HepG2 (cell line): ENCODE data around the gene TTLL4. TPM values are rescaled to one million over a fixed set of nuclear protein-coding genes. Genes with fewer than 3 reads are reported as not detected.

Experiments
- ARNT2 ChIP-seq: sonication (generic); formaldehyde crosslinking; IDR thresholded peaks from 2 replicates; pipeline ENCODE4 v1.8.0; 2022; ENCODE audit warnings: mild to moderate bottlenecking, low read depth, missing genetic modification reagents, moderate library complexity
- ATF7-NPFF ChIP-seq: sonication (generic); formaldehyde crosslinking; IDR thresholded peaks from 2 replicates; pipeline ENCODE4 v1.8.1; 2023; ENCODE audit warnings: mild to moderate bottlenecking, low read depth, missing genetic modification reagents, moderate library complexity
- CEBPG ChIP-seq: IDR thresholded peaks from 2 replicates; pipeline ENCODE4 v1.6.1; 2016
- FLYWCH1 ChIP-seq: sonication (generic); formaldehyde crosslinking; IDR thresholded peaks from 2 replicates; pipeline ENCODE4 v1.8.1; 2023; ENCODE audit warnings: mild to moderate bottlenecking, missing genetic modification reagents
- HDAC2 ChIP-seq: sonication (generic); formaldehyde crosslinking; IDR thresholded peaks from 2 replicates; pipeline ENCODE4 v1.4.0; 2020; ENCODE audit warnings: missing genetic modification reagents
- KLF16 ChIP-seq, 2 experiments: sonication (generic) in 1 of 2; formaldehyde crosslinking in 1 of 2; IDR thresholded peaks; 2 replicates each; pipeline versions ENCODE4 v1.6.1 to v1.8.0; 2016 to 2023; ENCODE audit warnings: missing genetic modification reagents in 2 of 2, missing compliant biosample characterization in 1 of 2
- LRRFIP1 ChIP-seq: sonication (generic); formaldehyde crosslinking; conservative IDR thresholded peaks from 2 replicates; pipeline ENCODE4 v1.4.0; 2020; ENCODE audit warnings: missing genetic modification reagents
- MYC ChIP-seq: sonication (generic); formaldehyde crosslinking; IDR thresholded peaks from 2 replicates; pipeline ENCODE4 v1.9.0; 2021; ENCODE audit warnings: missing genetic modification reagents, borderline replicate concordance
- MZF1 ChIP-seq: sonication (generic); formaldehyde crosslinking; IDR thresholded peaks from 2 replicates; pipeline ENCODE4 v1.8.1; 2023; ENCODE audit warnings: mild to moderate bottlenecking, missing genetic modification reagents, borderline replicate concordance
- NFE2L2 ChIP-seq: fragments of 150-350 bp; IDR thresholded peaks from 2 replicates; pipeline ENCODE4 v1.6.1; 2014; ENCODE audit warnings: low read length
- PCBP1 ChIP-seq: fragments of 200-400 bp; formaldehyde crosslinking; IDR thresholded peaks from 2 replicates; pipeline ENCODE4 v1.6.1; 2017; ENCODE audit warnings: mild to moderate bottlenecking, low read depth, low read length, borderline replicate concordance
- POLR2A ChIP-seq, 2 experiments: IDR thresholded peaks; 2 replicates each; pipeline ENCODE4 v1.6.1; 2011; ENCODE audit warnings: low read depth in 2 of 2, low read length in 2 of 2, mild to moderate bottlenecking in 1 of 2, moderate library complexity in 1 of 2; ENCODE audit not compliant: insufficient read depth in 1 of 2
- RNF2 ChIP-seq: fragments of 450-650 bp; conservative IDR thresholded peaks from 2 replicates; pipeline ENCODE4 v1.6.1; 2016; ENCODE audit warnings: low read depth
- SKI ChIP-seq: fragments of 450-650 bp; IDR thresholded peaks from one replicate; pipeline ENCODE4 v1.6.1; 2018; ENCODE audit warnings: mild to moderate bottlenecking; ENCODE audit not compliant: partially characterized antibody
- ZHX1 ChIP-seq: sonication (generic); formaldehyde crosslinking; IDR thresholded peaks from 2 replicates; pipeline ENCODE4 v1.8.1; 2022; ENCODE audit warnings: low read depth, mild to moderate bottlenecking, missing genetic modification reagents
- ZNF160 ChIP-seq: sonication (generic); formaldehyde crosslinking; IDR thresholded peaks from 2 replicates; pipeline ENCODE4 v1.8.0; 2022; ENCODE audit warnings: mild to moderate bottlenecking, inconsistent platforms, missing genetic modification reagents
- ZNF18 ChIP-seq: sonication (generic); formaldehyde crosslinking; IDR thresholded peaks from 2 replicates; pipeline ENCODE4 v1.8.0; 2022; ENCODE audit warnings: mild to moderate bottlenecking, missing genetic modification reagents; ENCODE audit not compliant: insufficient replicate concordance
- ZNF512B ChIP-seq: sonication (generic); formaldehyde crosslinking; IDR thresholded peaks from 2 replicates; pipeline ENCODE4 v1.5.1; 2020; ENCODE audit warnings: missing genetic modification reagents, mild to moderate bottlenecking, borderline replicate concordance
- ZNF720 ChIP-seq: sonication (generic); formaldehyde crosslinking; IDR thresholded peaks from 2 replicates; pipeline ENCODE4 v1.4.0; 2020; ENCODE audit warnings: missing genetic modification reagents
- ZNF777 ChIP-seq: sonication (generic); formaldehyde crosslinking; IDR thresholded peaks from 2 replicates; pipeline ENCODE4 v1.4.0; 2020; ENCODE audit warnings: missing genetic modification reagents
- polyA plus RNA-seq, 8 experiments: library from polyadenylated mRNA; depleted of rRNA in 3 of 8; stranded (reverse) in 7 of 8; unstranded in 1 of 8; fragments of >200 nt; fragmentation: Illumina TruSeq in 4 of 8; extraction: Trizol in 4 of 8; gene quantifications; 2 replicates each; pipeline versions ENCODE4 v1.2.1 to v1.2.3, GENCODE V29; 2011 to 2016; ENCODE audit warnings: low read depth in 4 of 8, missing spikeins in 1 of 8, mixed read lengths in 1 of 8; ENCODE audit not compliant: insufficient read depth in 1 of 8
- total RNA-seq, 5 experiments: library from RNA; depleted of rRNA; stranded (reverse); fragments of >200 nt; fragmentation: Illumina TruSeq; extraction: Trizol; gene quantifications; 2 replicates each; pipeline ENCODE4 v1.2.3, GENCODE V29; 2016; ENCODE audit warnings: low read depth in 1 of 5

The TTLL4 gene
- total and polyA plus RNA-seq, 2 of the 13 experiments (the other 11 are each of a cell fraction or from before 2014, with no cell fraction given): 77.5 to 84.6 TPM

GRCh38 chr2:218755198-218755566, 44.5 kb downstream of the TTLL4 start (continued):
- no peak for TF ChIP-seq NFE2L2
- TF ChIP-seq FLYWCH1 (CRISPR knock-in tag): no peak
- no peak for TF ChIP-seq MYC (CRISPR knock-in tag)
- no peak for TF ChIP-seq PCBP1
- no peak; a peak in 2 of 4 replicates for TF ChIP-seq POLR2A (IDR thresholded peaks at IDR 0.05; ENCODE audit: insufficient read depth in 1 of 2, low read depth in 2 of 2, low read length in 2 of 2)
- no peak for TF ChIP-seq RNF2
- TF ChIP-seq HDAC2: no peak; the same call in 1 of the 2 replicates
- peak; percentile 3; the same call in 1 of the 2 replicates for TF ChIP-seq CEBPG
- TF ChIP-seq ARNT2 (CRISPR knock-in tag): no peak
- no peak for TF ChIP-seq ATF7-NPFF (CRISPR knock-in tag)
- TF ChIP-seq ZNF160 (CRISPR knock-in tag): no peak
- TF ChIP-seq LRRFIP1: no peak
- TF ChIP-seq ZNF18: no peak
- TF ChIP-seq ZNF777 (CRISPR knock-in tag): no peak
- 0 out of 2 replicates have a peak, but pooled peaks have one; percentile 19 for TF ChIP-seq ZHX1 (CRISPR knock-in tag)
- peak; percentile 41 for TF ChIP-seq SKI
- TF ChIP-seq ZNF720 (CRISPR knock-in tag): no peak
- TF ChIP-seq ZNF512B: no peak
- no peak for TF ChIP-seq KLF16 (CRISPR knock-in tag; IDR thresholded peaks at IDR 0.05)
- TF ChIP-seq MZF1 (CRISPR knock-in tag): no peak
